GM21619 (cell line): ENCODE data around the gene FBXO33.
"Not testable (repeated sequence)": the region's sequence is repeated elsewhere in the genome, so short reads cannot be mapped to it uniquely, and the experiment has no call there.

ENCODE experiments used
- ATAC-seq: cut with Tn5 transposase; IDR thresholded peaks from one replicate; pipeline ENCODE4 v1.9.1; 2021; ENCODE audit not compliant: unreplicated experiment

Gene FBXO33

DNA sequence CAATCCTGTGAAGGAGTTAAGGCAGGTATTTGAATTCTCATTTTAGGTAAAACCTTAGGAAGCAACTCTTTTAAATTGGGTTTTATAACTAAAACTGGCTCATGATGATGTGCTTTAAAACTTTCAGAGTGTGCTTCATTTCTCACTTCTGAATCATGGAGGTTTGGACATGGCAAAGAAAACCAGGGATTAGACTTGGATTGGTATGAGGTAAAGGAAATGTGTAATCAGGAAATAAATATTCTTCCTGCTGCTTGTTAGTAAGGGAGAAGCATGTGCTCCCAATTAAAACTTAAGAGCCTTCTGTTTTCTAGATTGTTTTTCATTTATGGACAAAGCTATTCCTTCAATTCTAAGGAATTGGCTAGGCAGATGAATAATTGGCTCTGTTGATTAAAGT, 57.4 kb downstream of the FBXO33 start:
- no peak for ATAC-seq

DNA sequence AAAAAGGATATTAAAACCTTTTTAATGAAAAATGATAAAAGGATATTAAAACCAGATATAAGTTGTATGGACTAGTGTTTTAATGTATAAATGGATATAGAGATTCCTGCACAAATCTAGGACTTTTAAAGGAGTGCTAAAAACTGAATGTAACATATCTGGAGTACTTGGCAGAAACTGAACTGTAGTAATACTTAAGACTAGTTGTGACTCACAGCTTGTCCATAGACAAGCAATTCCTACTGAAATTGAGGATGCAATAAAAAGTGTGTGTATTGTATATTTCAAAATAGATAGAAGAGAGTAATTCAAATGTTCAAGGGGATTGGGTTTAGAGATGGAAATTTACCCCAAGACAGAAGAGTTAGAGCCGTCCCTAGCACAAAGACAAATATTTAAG, 59.6 kb downstream of the FBXO33 start:
- no peak for ATAC-seq

DNA sequence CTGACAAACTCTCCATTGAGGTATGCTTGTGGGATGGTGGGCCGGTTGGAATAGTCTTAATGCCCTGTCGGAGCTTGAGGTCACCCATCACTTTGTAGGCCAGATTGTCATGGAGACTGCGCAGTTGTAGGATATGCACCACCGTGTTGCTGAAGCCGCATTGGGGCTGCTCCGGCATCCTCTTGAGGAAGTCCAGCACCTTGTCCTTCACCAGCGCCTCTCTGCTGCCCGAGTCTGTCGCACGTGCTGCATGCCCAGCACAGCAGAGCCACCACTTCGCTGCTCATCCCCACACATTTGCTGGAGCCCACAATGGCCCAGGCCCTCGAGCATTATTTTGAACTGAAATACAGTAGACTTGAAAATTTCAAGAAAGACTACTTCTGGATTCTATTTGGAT, 61.8 kb downstream of the FBXO33 start:
- no peak for ATAC-seq

DNA sequence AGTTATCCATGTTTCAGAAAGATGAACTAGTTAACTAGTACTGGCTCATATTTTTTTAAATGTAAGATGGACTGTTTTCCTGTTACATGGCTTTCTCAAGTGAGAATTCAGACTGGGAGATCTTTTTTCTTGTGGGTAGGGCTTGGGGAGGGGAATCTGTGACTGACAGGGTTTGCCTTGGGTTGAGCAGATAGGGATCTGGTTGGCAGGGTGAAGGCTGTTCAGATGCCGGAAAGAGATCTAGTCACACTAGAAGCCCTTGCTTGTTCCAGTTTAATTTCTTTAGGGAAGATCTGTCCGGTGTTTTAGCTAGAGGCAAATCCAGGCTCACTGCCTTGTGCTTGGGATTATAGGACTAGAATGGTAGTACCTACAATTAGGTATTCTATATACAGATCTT, 63.2 kb downstream of the FBXO33 start:
- no peak for ATAC-seq

DNA sequence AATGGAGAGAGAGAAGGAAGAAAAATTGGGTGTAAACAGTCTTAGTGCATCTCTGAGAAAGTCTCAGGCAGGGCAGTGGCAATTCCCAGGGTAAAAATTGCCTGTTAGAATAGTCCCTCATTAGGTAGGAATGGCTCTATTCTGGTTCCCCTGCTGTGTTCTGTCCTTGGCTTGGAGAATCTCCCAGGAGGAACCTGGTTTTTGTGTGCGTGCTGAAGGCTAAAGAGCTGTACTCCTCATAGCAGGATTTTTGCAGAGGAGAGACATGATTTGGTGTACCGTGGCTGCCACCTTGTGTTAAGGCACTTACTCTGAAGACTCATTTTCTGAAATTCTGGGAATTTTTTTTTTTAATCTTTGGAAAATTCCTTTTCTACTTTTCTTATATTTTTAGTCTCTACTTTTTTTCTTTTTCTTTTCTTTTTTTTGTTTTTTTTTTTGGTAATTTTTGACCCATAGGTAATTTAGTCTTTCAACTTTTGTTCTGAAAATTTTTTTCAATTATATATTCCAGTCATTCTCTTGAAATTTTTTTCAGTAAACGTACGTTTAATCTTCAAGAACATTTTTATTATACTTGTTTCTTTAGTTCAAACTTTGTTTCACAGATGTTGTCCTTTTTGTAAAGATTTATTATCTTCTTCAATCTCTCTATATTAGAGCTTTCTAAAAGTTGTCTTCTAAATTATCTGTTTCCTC, 63.8 kb downstream of the FBXO33 start:
- ATAC-seq = no peak

DNA sequence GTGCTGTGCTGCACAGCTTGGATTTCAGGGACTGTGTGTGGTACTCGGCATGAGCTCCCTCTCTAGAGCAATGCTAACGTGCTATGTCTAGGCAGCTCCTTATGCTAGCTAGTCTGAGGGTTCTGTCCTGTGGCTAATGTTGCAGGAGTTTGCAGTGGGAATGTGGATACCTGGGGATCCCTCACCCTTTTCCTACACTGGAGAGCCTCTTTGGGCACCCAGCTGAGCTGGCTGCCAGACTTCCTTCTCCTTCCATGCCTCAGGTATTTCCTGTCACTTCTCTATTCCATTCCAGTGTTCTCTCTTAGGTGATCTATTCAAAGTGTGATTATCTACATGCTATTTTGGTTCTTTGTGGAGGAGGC, 64.9 kb downstream of the FBXO33 start:
- ATAC-seq = no peak

DNA sequence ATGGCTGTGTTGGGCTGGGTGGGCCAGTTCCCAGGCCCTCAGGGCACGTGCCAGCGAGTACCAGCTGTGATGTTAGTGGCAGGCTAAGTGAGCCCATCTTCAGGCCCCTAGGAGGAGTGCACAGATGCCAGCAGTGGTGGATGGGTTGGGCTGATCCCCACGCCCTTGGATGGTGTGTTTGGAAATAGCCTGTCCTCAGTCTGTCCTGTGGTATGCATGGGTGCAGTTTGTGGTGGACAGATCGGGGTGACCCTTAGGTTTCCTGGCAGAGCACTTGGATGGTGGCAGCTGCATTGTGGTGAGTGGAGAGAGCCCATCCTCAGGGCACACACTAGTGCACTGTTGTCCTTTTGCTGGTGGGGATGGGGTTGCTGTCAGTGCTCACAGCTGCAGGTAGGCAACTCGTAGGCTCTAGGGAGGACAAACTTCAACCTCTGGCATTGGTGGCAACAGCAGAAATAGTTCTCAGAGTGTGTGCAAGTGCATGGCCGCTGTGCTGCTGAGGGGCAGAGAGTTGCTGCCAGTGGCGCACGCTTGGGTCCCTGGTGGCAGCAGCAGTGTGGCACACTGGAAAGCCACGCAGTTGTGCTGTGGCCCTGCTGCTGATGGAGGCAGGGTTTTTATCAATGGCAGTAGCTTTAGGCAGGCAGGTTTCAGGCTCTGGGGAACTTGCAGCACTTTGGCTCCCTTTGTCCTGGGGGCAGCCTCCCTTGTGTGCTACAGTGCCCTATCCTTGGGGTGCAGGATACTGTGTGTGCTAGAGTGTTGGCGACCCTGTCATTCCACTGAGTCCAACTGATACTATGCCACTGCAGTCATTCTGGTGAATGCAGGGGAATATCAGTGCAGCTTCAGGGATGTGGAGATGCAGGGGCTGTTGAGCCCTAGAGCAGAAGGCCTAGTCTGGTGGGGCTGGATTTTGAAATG, 65.5 kb downstream of the FBXO33 start:
- ATAC-seq = no peak

DNA sequence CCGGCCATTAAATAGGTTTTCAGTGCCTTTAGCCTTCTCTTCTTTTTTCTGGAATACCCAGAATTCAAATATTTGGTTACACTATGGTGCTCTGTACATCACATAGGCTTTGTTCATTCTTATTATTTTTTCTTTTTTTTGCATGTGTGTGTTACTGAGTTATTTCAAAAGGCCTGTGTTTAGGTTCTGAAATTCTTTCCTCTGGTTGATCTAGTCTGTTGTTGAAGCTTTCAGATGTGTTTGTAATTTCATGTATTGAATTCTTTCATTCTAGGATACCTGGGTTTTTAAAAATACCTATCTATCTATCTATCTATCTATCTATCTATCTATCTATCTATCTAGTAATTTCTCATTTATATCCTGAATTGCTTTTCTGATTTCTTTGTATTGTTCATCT, 66.9 kb downstream of the FBXO33 start:
- ATAC-seq = no peak

DNA sequence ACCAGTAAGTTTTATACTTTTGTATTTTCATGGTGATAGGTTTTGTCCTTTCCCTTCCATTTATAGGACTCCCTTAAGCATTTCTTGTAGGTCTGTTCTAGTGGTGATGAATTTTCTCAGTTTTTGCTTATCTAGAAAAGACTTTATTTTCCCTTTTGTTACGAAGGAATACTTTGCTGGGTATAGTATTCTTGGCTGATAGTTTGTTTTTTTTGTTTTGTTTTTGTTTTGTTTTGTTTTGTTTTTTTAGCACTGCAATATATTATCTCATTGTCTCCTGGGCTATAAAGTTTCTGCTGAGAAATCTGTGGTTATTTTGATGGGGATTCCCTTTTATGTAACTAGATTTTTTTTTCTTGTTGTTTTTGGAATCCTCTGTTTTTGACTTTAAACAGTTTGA, 67.7 kb downstream of the FBXO33 start:
- ATAC-seq = no peak

DNA sequence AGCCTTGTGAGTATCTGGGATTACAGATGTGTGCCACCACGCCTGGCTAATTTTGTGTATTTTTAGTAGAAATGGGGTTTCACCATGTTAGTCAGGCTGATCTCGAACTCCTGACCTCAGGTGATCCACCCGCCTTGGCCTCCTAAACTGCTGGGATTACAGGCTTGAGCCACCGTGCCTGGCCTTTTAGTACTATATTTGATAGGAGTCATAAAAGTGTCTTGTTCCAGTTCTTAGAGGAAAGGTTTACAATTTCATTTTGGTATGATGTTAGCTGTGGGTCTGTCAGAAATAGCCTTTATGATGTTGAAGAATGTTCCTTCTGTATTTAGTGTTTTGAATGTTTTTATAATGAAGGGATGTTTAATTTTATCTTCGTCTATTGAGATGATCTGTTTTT, 70.7 kb downstream of the FBXO33 start:
- ATAC-seq = not testable (repeated sequence)

DNA sequence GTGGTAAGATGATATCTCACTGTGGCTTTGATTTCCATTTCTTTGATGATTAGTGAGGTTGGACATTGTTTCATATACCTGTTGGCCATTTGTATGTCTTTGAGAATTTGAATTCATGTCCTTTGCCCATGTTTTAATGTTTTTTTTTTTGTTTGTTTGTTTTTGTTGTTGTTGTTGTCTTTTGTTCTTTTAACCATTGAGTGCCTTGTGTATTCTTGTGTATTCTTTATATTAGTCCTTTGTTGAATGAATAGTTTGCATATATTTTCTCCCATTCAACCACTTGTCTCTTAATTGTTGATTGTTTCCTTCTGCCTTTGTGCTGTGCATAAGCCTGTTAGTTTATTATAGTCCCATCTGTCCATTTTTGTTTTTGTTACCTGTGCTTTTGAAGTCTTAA, 71.9 kb downstream of the FBXO33 start:
- ATAC-seq = no peak

DNA sequence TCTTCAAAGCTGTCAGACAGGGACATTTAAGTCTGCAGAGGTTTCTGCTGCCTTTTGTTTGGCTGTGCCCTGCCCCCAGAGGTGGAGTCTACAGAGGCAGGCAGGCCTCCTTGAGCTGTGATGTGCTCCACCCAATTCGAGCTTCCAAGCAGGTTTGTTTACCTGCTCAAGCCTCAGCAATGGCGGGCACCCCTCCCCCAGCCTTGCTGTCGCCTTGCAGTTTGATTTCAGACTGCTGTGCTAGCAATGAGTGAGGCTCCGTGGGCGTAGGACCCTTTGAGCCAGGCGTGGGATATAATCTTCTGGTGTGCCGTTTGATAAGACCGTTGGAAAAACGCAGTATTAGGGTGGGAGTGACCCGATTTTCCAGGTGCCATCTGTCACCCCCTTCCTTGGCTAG, 73.2 kb downstream of the FBXO33 start:
- not testable (repeated sequence) for ATAC-seq

DNA sequence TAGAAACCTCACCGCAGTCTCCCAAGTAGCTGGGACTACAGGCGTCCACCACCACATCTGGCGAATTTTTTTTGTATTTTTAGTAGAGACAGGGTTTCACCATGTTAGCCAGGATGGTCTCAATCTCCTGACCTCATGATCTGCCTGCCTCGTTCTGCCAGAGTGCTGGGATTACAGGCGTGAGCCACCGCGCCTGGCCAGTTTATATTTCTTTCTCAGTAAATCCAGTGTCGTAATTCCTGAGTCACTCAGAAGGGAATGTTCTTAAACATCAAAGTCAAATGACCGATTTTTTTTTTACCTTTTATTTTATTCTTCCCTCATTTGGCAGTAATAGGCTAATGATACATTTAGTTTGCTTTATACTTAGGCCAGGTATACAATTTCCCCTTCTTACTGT, 80.5 kb downstream of the FBXO33 start:
- no peak for ATAC-seq

DNA sequence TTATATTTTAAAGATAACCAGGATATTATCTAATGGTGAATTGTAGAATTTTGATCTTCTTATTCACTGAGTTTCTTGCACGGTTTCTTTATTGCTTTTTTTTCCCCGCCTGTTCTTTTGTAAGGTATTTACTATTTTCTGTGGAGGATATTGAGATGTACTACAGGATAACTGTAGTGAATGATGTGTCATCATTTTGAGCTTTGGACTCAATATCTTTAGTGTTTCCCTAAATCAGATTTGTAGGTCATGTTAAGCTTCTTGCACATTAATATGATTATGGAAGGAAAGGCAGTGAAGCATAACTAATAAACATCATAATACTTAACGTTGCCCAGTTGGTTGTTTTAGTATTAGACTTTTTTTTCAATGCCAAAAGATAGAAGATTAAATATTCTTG, 81.4 kb downstream of the FBXO33 start:
- no peak for ATAC-seq
